ENCODE measurements around the gene VWC2L. TPM values are rescaled to one million over a fixed set of nuclear protein-coding genes. Genes with fewer than 3 reads are reported as not detected.

Gene VWC2L
- not detected for total RNA-seq
- long read RNA-seq, result 0 reads

DNA sequence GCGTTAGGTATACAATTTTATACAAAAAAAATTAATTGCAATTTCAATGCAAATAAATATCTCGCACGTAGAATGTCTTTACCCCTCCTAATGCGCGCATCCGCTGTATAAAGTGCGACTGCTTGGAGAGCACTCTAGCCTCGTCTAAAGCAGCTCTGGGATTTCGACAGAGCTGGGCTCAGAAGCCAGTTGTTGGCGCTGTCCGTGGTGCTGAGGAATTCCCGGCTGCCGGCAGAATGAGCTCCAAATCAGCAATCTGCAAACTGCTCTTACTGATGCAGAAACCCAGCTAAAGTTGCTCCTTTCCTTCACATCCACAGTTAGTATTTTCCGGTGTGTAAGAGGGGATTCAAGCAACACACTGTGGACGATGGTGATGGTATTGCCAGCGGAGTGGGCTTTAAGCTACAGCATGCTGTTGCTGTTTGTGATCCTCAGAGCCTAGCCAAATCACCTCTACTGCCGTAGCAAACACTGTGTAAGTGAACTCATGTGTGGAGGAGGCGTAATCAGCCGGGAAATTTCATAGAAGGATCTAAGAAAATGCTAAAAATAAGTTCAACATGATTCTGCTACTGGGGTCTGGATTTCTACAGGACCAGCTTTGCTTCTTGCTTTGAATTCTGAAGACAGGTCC lies at the start of gene VWC2L:
Gene VWC2L, plus strand, starts transcription at position 137 of the 637 bp plus-strand sequence. CDS start 3,140 bp downstream, outside the sequence.
- no peaks in the 10 kb centered on the region for H3K27me3 ChIP-seq
- peak; percentile 88 for ATAC-seq

DNA sequence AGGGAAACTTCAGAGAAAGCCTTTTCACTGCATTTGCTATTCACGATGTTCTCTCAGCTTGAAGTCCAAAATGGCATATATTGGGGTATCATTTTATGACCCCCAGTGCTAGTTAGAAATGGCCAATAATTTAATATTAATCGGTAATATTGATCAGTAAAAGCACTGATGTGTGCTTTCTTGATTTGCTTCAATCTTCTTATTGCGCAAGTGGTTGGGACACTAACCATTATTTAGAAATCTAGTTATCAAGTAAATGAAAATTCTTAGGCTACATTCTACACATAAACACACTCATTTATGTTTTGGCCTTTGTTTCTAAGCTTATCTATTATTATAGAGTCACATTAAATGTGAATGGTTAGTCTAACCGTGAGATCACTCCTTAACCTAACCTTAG lies 49.7 kb upstream of the VWC2L start:
- DNase-seq (no peak), ATAC-seq (no peak)
- Histone ChIP-seq H3K36me3 (no peaks in the 10 kb centered on the region), H3K9me3 (no peaks in the 10 kb centered on the region), H3K27ac (no peak overlapping the region), H3K4me3 (no peak overlapping the region), H3K27me3 (no peaks in the 10 kb centered on the region), H3K4me1 (no peaks in the 10 kb centered on the region)
- intact Hi-C loops (cut with DNase I), result no loop called here
- TF ChIP-seq, protein P1, sequence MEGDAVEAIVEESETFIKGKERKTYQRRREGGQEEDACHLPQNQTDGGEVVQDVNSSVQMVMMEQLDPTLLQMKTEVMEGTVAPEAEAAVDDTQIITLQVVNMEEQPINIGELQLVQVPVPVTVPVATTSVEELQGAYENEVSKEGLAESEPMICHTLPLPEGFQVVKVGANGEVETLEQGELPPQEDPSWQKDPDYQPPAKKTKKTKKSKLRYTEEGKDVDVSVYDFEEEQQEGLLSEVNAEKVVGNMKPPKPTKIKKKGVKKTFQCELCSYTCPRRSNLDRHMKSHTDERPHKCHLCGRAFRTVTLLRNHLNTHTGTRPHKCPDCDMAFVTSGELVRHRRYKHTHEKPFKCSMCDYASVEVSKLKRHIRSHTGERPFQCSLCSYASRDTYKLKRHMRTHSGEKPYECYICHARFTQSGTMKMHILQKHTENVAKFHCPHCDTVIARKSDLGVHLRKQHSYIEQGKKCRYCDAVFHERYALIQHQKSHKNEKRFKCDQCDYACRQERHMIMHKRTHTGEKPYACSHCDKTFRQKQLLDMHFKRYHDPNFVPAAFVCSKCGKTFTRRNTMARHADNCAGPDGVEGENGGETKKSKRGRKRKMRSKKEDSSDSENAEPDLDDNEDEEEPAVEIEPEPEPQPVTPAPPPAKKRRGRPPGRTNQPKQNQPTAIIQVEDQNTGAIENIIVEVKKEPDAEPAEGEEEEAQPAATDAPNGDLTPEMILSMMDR (IDR thresholded peaks at IDR 0.05), result no peak

More for the DNA sequence above, at the start of gene VWC2L:
- Histone ChIP-seq H3K4me1 (no peaks in the 10 kb centered on the region), H3K36me3 (no peaks in the 10 kb centered on the region), H3K4me3 (no peak within 1 kb of the TSS), H3K27ac (no peak within 1 kb of the TSS), H3K9me3 (no peaks in the 10 kb centered on the region)
- TF ChIP-seq, protein P1 (IDR thresholded peaks at IDR 0.05), result no peak
- intact Hi-C loops (cut with DNase I), result no loop called here
- DNase-seq, result peak; percentile 83

DNA sequence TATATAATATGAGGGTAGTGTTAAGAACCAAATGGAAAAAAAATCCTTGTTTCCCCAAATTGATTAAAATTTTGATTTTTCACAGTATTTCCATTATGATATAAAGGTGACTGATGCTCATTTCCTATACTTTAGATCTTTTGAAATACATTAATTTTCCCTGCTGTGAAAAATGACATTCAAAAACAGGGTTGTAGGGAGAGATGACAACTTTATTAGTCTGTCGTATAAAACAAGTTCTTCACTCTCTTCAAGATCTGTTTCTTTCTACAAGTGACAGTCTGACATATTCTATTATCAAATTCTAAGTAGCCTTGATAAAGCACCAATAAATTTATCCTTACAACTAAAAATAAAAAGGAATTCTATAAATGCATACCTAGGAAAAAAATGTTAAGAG lies 45.3 kb upstream of the VWC2L start:
- TF ChIP-seq, protein P1 (IDR thresholded peaks at IDR 0.05), result no peak
- ATAC-seq (no peak), DNase-seq (no peak)
- Histone ChIP-seq H3K4me1 (no peaks in the 10 kb centered on the region), H3K36me3 (no peaks in the 10 kb centered on the region), H3K27me3 (no peaks in the 10 kb centered on the region), H3K4me3 (no peak overlapping the region), H3K9me3 (no peaks in the 10 kb centered on the region), H3K27ac (no peak overlapping the region)
- intact Hi-C loops (cut with DNase I), result no loop called here

DNA sequence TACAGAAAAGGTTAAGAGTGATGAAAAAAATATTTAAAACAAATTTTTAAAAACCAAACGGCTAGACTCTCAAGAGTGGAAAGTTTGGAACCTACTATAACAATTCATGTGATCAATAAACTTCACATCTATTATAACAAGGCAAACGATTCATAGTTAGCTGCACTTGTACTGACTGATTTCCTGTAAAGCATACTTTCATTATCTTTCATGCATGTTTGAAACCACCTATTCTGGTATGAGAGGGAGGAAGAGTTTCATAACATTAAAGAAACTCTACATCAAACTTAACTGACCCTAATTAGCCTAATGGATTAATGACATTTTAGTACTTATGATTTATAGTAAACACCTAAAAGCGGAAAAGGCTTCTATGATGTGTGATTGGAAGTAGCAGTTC lies 43.7 kb upstream of the VWC2L start:
- intact Hi-C loops (cut with DNase I), result no loop called here
- Histone ChIP-seq H3K4me1 (no peaks in the 10 kb centered on the region), H3K27ac (no peak overlapping the region), H3K27me3 (no peaks in the 10 kb centered on the region), H3K36me3 (no peaks in the 10 kb centered on the region), H3K9me3 (no peaks in the 10 kb centered on the region), H3K4me3 (no peak overlapping the region)
- TF ChIP-seq, protein P1 (IDR thresholded peaks at IDR 0.05), result no peak
- ATAC-seq (no peak), DNase-seq (no peak)

DNA sequence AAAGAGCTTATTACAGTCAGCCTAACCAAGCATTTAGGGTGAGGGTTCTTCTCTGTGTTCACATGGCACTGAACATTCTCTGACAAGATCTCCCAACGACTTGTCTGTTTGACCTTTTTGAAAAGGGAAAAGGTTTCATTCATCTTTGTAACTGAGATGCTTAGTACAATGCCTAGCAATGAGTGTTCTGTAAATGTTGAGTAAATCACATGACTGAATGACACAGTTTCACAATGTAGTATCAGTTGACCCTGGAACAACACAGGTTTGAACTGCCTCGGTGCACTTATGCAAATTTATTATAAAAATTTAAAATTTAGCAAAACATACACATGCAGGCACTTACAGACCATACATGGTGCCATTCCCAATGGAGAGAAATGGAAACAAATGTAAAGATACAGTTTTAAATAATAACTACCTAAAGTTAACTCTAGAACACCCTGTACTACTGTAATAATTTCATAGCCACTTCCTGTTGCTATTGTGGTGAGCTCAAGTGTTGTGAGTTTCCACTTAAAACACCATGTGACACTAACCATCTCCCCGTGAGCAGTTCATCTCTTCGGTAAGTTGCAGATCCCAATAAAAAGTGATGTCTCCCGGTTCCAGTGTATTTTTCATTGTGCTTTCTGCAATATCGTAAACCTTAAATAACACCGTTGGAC lies 34.1 kb upstream of the VWC2L start:
- Histone ChIP-seq H3K4me3 (no peak overlapping the region), H3K4me1 (no peaks in the 10 kb centered on the region), H3K9me3 (no peaks in the 10 kb centered on the region), H3K36me3 (no peaks in the 10 kb centered on the region), H3K27me3 (no peaks in the 10 kb centered on the region), H3K27ac (no peak overlapping the region)
- intact Hi-C loops (cut with DNase I), result no loop called here
- TF ChIP-seq, protein P1 (IDR thresholded peaks at IDR 0.05), result no peak
- DNase-seq (no peak), ATAC-seq (no peak)

Data from upper lobe of right lung (tissue), 1 donor.